Psoas muscle (tissue), 8 donors: ENCODE data around the gene OLA1. TPM values are rescaled to one million over a fixed set of nuclear protein-coding genes. Genes with fewer than 3 reads are reported as not detected.

Experiments used
- ATAC-seq, 4 donors: fragments of 200-7000 bp; cut with Tn5 transposase; one replicate each; pipeline ENCODE4 v1.9.1; 2020; ENCODE audit warnings: moderate library complexity in 3 of 4, mild to moderate bottlenecking in 2 of 4
- DNase-seq, 2 donors: peaks; one replicate each; pipeline ENCODE4 v3.0.0-alpha.2; 2020
- H3K27ac ChIP-seq: fragments of 200-600 bp; one replicate; pipeline ENCODE4 v1.8.0; 2022
- H3K27me3 ChIP-seq, 3 donors: fragments of 200-600 bp in 1 of 3; one replicate each; pipeline versions ENCODE4 v1.6.1 to v1.8.0; 2013 to 2022; ENCODE audit warnings: low read length in 2 of 3, mild to moderate bottlenecking in 2 of 3, moderate library complexity in 1 of 3; ENCODE audit not compliant: insufficient read depth in 3 of 3
- H3K36me3 ChIP-seq, 2 donors: fragments of 200-600 bp in 1 of 2; one replicate each; pipeline versions ENCODE4 v1.6.1 to v1.8.0; 2013 to 2022; ENCODE audit warnings: low read depth in 1 of 2, mild to moderate bottlenecking in 1 of 2, moderate library complexity in 1 of 2; ENCODE audit not compliant: insufficient read depth in 1 of 2
- H3K4me1 ChIP-seq: fragments of 200-600 bp; one replicate; pipeline ENCODE4 v1.8.0; 2022
- H3K4me3 ChIP-seq: fragments of 200-600 bp; one replicate; pipeline ENCODE4 v1.8.0; 2022; ENCODE audit warnings: mild to moderate bottlenecking
- H3K9me3 ChIP-seq: fragments of 200-600 bp; one replicate; pipeline ENCODE4 v1.8.0; 2022
- CTCF ChIP-seq: fragments of 200-600 bp; IDR thresholded peaks from one replicate; pipeline ENCODE4 v1.8.0; 2022; ENCODE audit warnings: antibody characterized with exemption
- WGBS, 3 donors: extraction: QIAGEN DNeasy Blood & Tissue Kit; methylation state at CpG; one replicate each; pipeline versions ENCODE4 v1.1.6 to v1.1.7; 2013; 5-methylcytosine and 5-hydroxymethylcytosine counted together
- intact Hi-C, 2 donors: fragments of 100-400 bp; cut with DNase I; formaldehyde crosslinking; loops; one replicate each; pipeline versions ENCODE4 v1.11.0 to v1.14.2; 2022
- polyA plus RNA-seq, 3 donors: library from polyadenylated mRNA; stranded (reverse); fragments of 200-250 nt; gene quantifications; one replicate each; pipeline ENCODE4 v1.2.3, GENCODE V29; 2013
- total RNA-seq, 4 donors: library from RNA; stranded (reverse); fragmentation: NEBNext Ultra II Directional in 2 of 4; extraction: Animal tissue kit (Norgen Biotek cat#: 25700) in 2 of 4; gene quantifications; one replicate each; pipeline versions ENCODE4 v1.2.1 to v1.2.4, GENCODE V29; 2021 to 2023
- donor health status: healthy with polysubstance abuse.
- donor health status: DM: no; HTN: no; CAD: no; lungs with moderate emphysema.
- donor health status: Bipolar disorder and iron deficiency.
- donor health status: healthy.
- donor health status: DM: yes; HTN: yes; CAD: no.
- donor health status: DM: no; HTN: no; CAD: no.
- donor health status: DM: no; HTN: no; CAD: no.
- donor health status: DM: yes; HTN: yes; CAD: no.

Gene OLA1
- total and polyA plus RNA-seq, 7 donors, result 86.8 to 125 (median 112) TPM

DNA sequence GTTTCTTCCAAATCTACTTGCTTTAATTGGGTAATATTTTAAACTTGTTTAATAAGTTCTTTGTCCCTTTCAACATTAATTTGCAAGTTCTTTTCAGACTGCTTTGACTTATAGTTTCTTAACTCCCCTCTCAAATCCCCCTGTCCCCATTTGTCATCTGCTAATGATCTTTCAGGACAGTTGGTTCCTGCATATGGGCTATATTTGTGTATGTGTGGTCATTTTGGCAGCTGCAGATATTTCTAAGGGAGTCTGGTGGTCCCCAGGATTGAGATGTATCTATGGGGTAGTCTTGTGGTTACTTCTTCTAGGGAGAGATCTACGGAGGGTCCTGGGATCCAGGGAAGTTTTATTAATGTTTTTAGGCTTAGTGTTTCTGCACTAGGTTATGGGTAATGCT, 162.6 kb downstream of the OLA1 start:
- TF ChIP-seq CTCF, result no peak
- Histone ChIP-seq H3K27ac (no peak overlapping the region), H3K4me1 (no peaks in the 10 kb centered on the region), H3K36me3 (peaks cover 0 to 2% of the 10 kb centered on the region in 2 donors), H3K9me3 (no peaks in the 10 kb centered on the region), H3K4me3 (no peak overlapping the region), H3K27me3 (no peaks in the 10 kb centered on the region)
- ATAC-seq (no peak), DNase-seq (no peak)
- intact Hi-C loops, result no loop called here
- 88 to 96% (median 90%) methylated on average over 1 of the region's 1 CpG for WGBS, 3 donors

DNA sequence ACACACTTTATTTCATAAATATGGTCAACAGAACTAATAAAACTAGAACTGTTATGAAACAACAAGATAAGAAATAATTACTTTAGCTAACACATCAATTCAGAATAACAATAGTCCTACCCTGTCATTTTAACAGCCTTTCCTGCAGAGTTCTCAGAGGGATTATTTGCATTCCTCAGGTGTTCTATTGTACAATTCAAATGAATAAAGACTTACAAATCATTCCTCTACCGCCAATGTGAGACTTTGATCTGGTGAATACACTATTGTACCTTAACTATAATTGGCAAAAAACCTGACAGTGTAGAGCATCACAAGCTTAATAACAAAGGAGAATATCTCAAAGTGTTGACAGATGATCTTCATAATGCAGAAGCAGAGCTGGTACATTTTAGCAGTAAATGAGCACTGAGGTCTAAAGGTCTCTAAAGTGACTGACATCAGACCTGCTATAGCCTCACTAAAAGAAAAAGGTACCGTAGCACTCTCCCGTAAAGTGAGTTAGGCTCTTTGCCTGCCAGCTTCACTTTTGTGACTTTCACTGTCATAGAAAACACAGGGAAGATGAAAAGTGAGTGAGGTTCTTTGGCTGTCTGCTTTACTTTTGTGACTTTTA, 164.4 kb downstream of the OLA1 start:
- intact Hi-C loops, result no loop called here
- Histone ChIP-seq H3K4me3 (no peak overlapping the region), H3K27ac (no peak overlapping the region), H3K27me3 (no peaks in the 10 kb centered on the region), H3K36me3 (peaks cover 0 to 3% of the 10 kb centered on the region in 2 donors), H3K9me3 (no peaks in the 10 kb centered on the region), H3K4me1 (no peaks in the 10 kb centered on the region)
- DNase-seq, result no peak
- TF ChIP-seq CTCF, result no peak
- WGBS, 3 donors, result 89 to 90% (median 89%) methylated on average over 3 of the region's 3 CpGs
- ATAC-seq, result no peak

- Histone ChIP-seq H3K27me3 (no peaks in the 10 kb centered on the region), H3K4me1 (no peaks in the 10 kb centered on the region), H3K9me3 (no peaks in the 10 kb centered on the region), H3K36me3 (peaks cover 0 to 3% of the 10 kb centered on the region in 2 donors), H3K4me3 (no peak overlapping the region), H3K27ac (no peak overlapping the region)
- 88 to 91% (median 90%) methylated on average over 6 of the region's 6 CpGs for WGBS, 3 donors
- DNase-seq, result no peak
- no peak for TF ChIP-seq CTCF
- no peak for ATAC-seq
- intact Hi-C loops, result no loop called here
These were observed 167.6 kb downstream of the OLA1 start for GRCh38 chr2:174080672-174081121.

DNA sequence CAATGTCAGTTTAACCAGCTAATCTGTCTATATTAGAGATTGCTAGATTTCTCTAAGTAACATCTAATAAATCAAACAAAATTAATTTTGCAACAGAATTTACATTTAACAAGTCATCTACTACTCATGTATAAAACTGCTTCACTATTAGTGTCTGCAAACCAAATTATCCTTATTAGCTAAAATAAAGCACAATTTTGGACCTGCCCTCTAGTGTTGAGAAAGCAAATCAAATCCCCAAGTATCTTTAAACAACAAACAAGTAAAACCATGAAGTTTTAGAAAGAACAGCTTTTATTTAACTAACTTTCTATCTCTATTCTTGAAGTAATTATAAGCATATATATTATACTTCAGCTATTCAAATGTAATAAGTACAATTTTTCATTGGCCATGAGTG, 170.1 kb downstream of the OLA1 start:
- Histone ChIP-seq H3K4me1 (no peaks in the 10 kb centered on the region), H3K27me3 (no peaks in the 10 kb centered on the region), H3K36me3 (peaks cover 0 to 9% of the 10 kb centered on the region in 2 donors), H3K4me3 (no peak overlapping the region), H3K27ac (no peak overlapping the region), H3K9me3 (no peaks in the 10 kb centered on the region)
- ATAC-seq (no peak), DNase-seq (no peak)
- intact Hi-C loops, result no loop called here
- peak; percentile 45 for TF ChIP-seq CTCF

DNA sequence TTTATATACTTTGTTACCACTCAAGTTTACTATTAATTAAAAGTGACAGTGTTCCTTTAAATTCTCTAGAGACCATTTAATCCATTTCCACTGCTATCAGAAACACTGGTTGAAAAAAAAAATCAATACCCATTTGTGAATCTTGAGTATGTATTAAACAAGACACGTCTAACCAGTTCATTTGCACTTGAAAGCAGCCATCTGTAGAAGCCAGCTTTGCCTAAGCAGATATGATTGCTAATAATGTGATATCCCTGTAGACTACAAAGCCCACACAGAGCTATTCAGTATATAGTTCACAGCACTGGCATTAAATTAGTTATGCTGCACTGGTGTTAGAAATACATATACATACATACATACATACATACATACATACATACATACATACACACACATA, 171.4 kb downstream of the OLA1 start:
- DNase-seq (no peak), ATAC-seq (no peak)
- no peak for TF ChIP-seq CTCF
- 83 to 94% (median 92%) methylated on average over 1 of the region's 1 CpG for WGBS, 3 donors
- Histone ChIP-seq H3K9me3 (no peaks in the 10 kb centered on the region), H3K4me3 (no peak overlapping the region), H3K36me3 (peaks cover 0 to 9% of the 10 kb centered on the region in 2 donors), H3K27me3 (no peaks in the 10 kb centered on the region), H3K27ac (no peak overlapping the region), H3K4me1 (no peaks in the 10 kb centered on the region)
- intact Hi-C loops, result no loop called here
